Activated CD4-positive, CD25-positive, alpha-beta regulatory T cell treated with anti-CD3 and anti-CD28 coated beads, Interleukin-2, amount 50 U/mL, for 24 hours (primary cell): ENCODE data around the gene SYCP2.

ENCODE experiments used
- ATAC-seq, 2 donors: fragments of 150-1000 bp; cut with Tn5 transposase; one replicate each; pipeline ENCODE4 v1.10.0; 2021; ENCODE audit warnings: mild to moderate bottlenecking in 1 of 2, moderate library complexity in 1 of 2

SYCP2 gene

GRCh38 chr20:59820204-59821041, 113.0 kb downstream of the SYCP2 start:
- ATAC-seq = no peak

GRCh38 chr20:59819496-59820203, 113.8 kb downstream of the SYCP2 start:
- ATAC-seq = no peak

GRCh38 chr20:59818911-59819310, 114.5 kb downstream of the SYCP2 start:
- no peak for ATAC-seq

DNA sequence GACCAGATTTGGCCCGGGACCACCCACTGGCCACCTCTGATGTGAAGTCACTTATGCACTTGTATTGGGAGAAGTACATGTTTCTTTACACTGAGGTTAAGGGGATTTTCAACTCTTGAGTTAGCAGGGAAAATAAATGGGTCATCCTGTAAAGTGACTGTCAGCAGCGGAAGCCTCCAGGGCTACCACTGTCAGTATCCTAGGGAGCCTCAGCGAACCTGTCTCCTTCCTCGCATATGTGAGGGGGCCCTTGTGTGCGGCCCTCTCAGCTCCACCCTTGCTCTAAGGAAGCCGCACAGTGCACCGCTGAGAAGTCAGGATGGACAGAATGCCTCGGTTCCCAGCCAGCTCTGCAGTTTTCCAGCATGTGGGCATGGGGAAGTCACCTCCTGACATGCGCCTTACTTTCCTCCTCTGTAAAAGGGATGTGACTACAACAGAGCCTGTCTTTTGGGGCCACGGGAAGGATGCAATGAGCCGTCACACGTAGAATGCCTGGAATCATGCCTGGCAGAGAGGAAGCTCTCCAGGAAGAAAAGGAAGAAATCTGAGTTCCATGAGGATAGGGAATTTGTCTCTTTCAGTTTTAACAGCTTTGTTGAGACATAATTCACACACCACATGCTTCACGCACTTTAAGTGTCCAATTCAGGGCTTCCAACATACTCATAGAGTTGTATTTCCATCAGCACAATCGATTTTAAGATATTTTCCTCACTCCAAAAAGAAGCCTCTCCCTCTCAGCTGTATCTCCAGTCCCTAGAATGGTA, 115.4 kb downstream of the SYCP2 start:
- no peak for ATAC-seq

- ATAC-seq = no peak
These were observed 116.0 kb downstream of the SYCP2 start for GRCh38 chr20:59817406-59817805.

- no peak for ATAC-seq
These were observed 117.2 kb downstream of the SYCP2 start for GRCh38 chr20:59816146-59816738.

DNA sequence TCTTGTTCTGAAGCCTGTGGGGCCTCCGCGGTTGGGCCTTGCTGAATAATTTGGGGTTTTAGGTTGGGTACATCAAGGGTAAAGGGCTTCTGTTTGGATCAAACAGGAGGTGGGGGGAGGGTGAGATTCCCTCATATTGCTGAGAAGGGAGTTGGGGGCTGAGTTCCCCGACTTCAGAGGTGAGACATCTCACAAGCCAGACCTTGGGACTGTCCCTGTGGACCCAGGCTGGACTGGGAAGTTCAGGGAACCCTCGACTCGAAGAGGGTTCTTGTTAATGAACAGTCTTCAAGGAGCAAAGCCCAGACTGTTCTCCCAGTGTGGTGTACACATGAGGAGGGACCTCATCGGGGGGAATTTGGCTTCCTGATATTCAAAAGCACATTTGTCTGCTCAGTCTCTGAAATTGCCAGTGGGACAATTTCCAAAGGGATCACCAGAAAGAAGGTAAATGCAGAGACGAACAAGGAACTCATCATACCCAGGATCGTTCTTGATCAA, 118.5 kb downstream of the SYCP2 start:
- ATAC-seq = no peak

DNA sequence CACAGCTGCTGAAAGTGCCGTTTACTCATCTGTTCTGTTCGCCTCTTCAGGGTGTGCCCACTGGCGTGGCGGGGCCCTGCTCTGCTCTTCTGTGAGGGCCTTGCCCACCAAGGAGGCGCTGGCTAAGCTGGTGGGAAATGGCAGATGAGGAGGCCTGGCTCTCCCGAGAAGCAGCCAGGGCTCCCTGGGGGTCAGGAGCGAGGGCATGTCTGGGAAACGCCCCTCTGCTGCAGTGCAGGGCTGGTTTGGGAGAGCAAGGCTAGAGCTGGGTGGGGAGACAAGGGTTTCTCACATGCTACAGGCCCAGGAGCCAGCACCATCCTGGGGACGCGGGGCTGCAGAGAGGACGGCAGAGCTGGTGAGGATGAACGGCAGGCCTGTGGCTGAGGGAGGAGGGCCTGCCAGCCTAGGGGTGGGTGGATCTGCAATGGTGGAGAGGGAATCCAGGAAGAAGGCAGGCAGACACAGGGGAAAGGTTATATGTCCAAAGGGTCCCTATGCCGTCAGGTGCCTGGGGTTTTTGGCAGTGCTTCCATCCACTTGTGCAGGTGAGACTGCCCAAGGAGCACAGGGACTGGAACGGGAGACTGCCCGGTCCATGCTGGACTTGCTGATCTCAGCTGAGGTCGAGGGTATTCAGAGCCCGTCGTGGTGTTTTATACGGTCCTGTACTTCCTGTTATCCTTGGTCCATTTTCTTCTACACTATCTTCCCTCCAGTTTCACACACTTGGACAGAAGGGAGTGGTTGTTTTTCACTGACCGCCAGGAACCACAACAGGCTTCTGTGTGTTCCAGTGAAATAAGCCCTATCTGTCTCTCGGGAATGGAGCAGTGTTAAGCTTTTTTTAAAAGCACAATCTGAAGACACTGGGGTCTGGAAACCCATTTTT, 119.2 kb downstream of the SYCP2 start:
- no peak for ATAC-seq
